GM18873 (cell line): ENCODE results near the gene ENTPD7.
"Not testable (repeated sequence)": the region's sequence is repeated elsewhere in the genome, so short reads cannot be mapped to it uniquely, and the experiment has no call there.

Experiments
- ATAC-seq: cut with Tn5 transposase; IDR thresholded peaks from one replicate; pipeline ENCODE4 v1.9.1; 2021; ENCODE audit warnings: mild to moderate bottlenecking, moderate library complexity, moderate number of reproducible peaks; ENCODE audit not compliant: unreplicated experiment, low FRiP score

ENTPD7 gene

GRCh38 chr10:99740933-99741559, 81.7 kb downstream of the ENTPD7 start:
- ATAC-seq: no peak

- no peak for ATAC-seq
These were observed 82.9 kb downstream of the ENTPD7 start for GRCh38 chr10:99742254-99742653.

GRCh38 chr10:99742701-99743100, 83.4 kb downstream of the ENTPD7 start:
- ATAC-seq: no peak

GRCh38 chr10:99743841-99744240, 84.5 kb downstream of the ENTPD7 start:
- ATAC-seq: no peak

DNA sequence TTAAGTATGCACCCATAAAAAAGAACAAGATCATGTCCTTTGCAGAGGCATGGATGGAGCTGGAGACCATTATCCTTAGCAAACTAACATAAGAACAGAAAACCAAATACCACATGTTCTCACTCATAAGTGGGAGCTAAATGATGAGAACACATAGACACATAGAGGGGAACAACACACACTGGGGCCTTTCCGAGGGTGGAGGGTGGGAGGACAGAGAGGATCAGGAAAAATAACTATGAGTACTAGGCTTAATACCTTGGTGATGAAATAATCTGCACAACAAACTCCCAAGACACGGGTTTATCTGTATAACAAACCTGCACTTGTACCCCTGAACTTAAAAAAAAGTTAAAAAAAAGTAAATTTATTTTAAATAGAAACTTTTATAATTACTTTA, 86.9 kb downstream of the ENTPD7 start:
- ATAC-seq: not testable (repeated sequence)

DNA sequence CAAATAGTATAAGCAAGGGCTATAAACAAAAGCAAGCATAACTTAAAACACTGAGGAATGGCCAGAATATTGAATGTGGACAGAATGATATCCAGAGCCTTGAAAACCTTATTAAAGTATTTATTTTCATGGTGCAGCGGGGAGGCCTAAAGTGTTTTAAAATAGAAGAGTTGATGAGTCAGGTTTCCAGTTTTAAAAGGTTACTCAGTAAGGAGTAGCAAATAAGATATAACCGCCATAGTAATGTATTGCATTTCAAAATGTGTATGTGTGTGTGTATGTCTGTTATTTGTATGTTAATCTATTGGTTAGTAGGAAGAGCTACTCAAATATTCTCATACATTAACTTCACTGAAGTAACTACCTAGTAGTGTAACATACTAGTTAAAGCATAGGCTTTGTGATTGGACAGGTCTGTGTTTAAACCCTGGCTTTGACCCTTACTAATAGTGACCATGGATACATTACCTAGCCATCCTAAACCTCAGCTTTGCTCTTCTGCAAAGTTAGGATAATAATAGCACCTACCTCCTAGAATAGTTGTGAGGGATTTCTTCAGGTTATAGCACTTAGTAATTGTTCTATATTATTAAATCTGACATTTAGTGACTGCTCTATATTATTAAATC, 89.6 kb downstream of the ENTPD7 start:
- no peak for ATAC-seq

DNA sequence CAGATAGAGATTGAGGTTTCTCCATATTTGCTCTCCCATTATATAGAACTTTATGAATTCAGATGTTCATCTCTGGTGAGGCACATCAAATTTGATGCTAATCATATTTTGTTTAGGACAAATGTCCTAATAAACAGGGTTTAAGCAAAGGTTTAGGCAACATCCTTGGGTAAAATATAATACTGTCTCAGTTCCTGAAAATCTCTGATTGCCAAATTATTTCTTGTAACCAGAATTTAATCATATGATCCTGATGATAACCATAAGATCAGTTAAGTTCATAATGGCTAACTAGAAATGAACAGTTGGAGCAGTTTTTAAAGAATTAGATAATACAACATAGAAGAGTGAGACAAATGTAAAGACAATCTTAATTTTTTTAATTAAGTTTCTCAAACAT, 91.3 kb downstream of the ENTPD7 start:
- ATAC-seq: no peak

- ATAC-seq: no peak
These were observed 95.4 kb downstream of the ENTPD7 start for GRCh38 chr10:99754670-99755069.
